HG02884 (cell line): ENCODE data around the gene KIT.

Experiments used
- ATAC-seq: cut with Tn5 transposase; IDR thresholded peaks from one replicate; pipeline ENCODE4 v1.9.1; 2021; ENCODE audit warnings: mild to moderate bottlenecking, moderate library complexity; ENCODE audit not compliant: unreplicated experiment

The KIT gene

GRCh38 chr4:54742636-54743399, 85.1 kb downstream of the KIT start:
- ATAC-seq, result no peak

- no peak for ATAC-seq
Measured at GRCh38 chr4:54743562-54743961, 85.8 kb downstream of the KIT start.

- ATAC-seq, result no peak
Measured at GRCh38 chr4:54744487-54744886, 86.7 kb downstream of the KIT start.

- ATAC-seq, result no peak
Measured at GRCh38 chr4:54745031-54745770, 87.4 kb downstream of the KIT start.

GRCh38 chr4:54746218-54746617, 88.5 kb downstream of the KIT start:
- ATAC-seq, result peak; percentile 79

- no peak for ATAC-seq
Measured at GRCh38 chr4:54750341-54750740, 92.6 kb downstream of the KIT start.

- no peak for ATAC-seq
Measured at GRCh38 chr4:54754394-54754793, 96.6 kb downstream of the KIT start.

GRCh38 chr4:54764476-54764875, 106.7 kb downstream of the KIT start:
- no peak for ATAC-seq

- no peak for ATAC-seq
Measured at GRCh38 chr4:54767376-54767775, 109.6 kb downstream of the KIT start.

GRCh38 chr4:54773022-54773421, 115.3 kb downstream of the KIT start:
- ATAC-seq, result no peak

GRCh38 chr4:54779036-54779435, 121.3 kb downstream of the KIT start:
- no peak for ATAC-seq

GRCh38 chr4:54779476-54780148, 121.9 kb downstream of the KIT start:
- ATAC-seq, result no peak

GRCh38 chr4:54780149-54780495, 122.4 kb downstream of the KIT start:
- ATAC-seq, result no peak

- ATAC-seq, result no peak
Measured at GRCh38 chr4:54781756-54782155, 124.0 kb downstream of the KIT start.

- ATAC-seq, result no peak
Measured at GRCh38 chr4:54783402-54784110, 125.8 kb downstream of the KIT start.

GRCh38 chr4:54784161-54784671, 126.5 kb downstream of the KIT start:
- no peak for ATAC-seq
